Cardiac muscle cell (in vitro differentiated cells and primary cell): Measurements from ENCODE around the gene SSBP3. TPM values are rescaled to one million over a fixed set of nuclear protein-coding genes. Genes with fewer than 3 reads are reported as not detected.
A peak's percentile ranks its signal among the peaks of the same experiment; 100 is the strongest.

ENCODE experiments used
- DNase-seq, 2 donors: peaks; one replicate each; pipeline versions ENCODE4 v3.0.0 to v3.0.0-alpha.2; 2010 to 2017; ENCODE audit warnings: low read depth in 1 of 2, low spot score in 1 of 2
- H3K27ac ChIP-seq: fragments of 200-600 bp; sonication (generic); 2 replicates; pipeline ENCODE4 v1.5.1; 2016
- H3K27me3 ChIP-seq: fragments of 200-600 bp; sonication (generic); 2 replicates; pipeline ENCODE4 v1.6.0; 2016; ENCODE audit warnings: control low read depth
- H3K36me3 ChIP-seq: fragments of 200-600 bp; sonication (generic); 2 replicates; pipeline ENCODE4 v1.5.1; 2016; ENCODE audit warnings: control low read depth
- H3K4me1 ChIP-seq: fragments of 200-600 bp; sonication (generic); 2 replicates; pipeline ENCODE4 v1.8.1; 2017; ENCODE audit warnings: low read depth, mild to moderate bottlenecking, mixed run types
- H3K4me3 ChIP-seq: fragments of 200-600 bp; sonication (generic); 2 replicates; pipeline ENCODE4 v1.5.1; 2016; ENCODE audit warnings: mild to moderate bottlenecking
- H3K9me3 ChIP-seq: fragments of 200-600 bp; sonication (generic); 2 replicates; pipeline ENCODE4 v1.5.1; 2017; ENCODE audit warnings: low read depth, mild to moderate bottlenecking, control low read depth
- CTCF ChIP-seq: IDR thresholded peaks from 2 replicates; pipeline ENCODE4 v1.5.1; 2012; ENCODE audit warnings: low read depth, mild to moderate bottlenecking, low read length
- polyA plus RNA-seq: library from polyadenylated mRNA; unstranded; fragments of >200 nt; fragmentation: Nextera tagmentation; extraction: Ambion mirVana; gene quantifications from 2 replicates; pipeline ENCODE4 v1.2.1, GENCODE V29; 2016
- total RNA-seq: library from RNA; depleted of rRNA; stranded (reverse); fragments of >200 nt; gene quantifications from 2 replicates; pipeline ENCODE4 v1.2.3, GENCODE V29; 2016

The SSBP3 gene
- total and polyA plus RNA-seq, 2 experiments from 2014 or later: 40.2 to 81.0 TPM

GRCh38 chr1:54378157-54378873 lies 27.9 kb downstream of the SSBP3 start:
- DNase-seq: peak in 1 of 2 donors; percentile 84
- H3K36me3 ChIP-seq: no peaks in the 10 kb centered on the region
- H3K27me3 ChIP-seq: no peaks in the 10 kb centered on the region
- H3K4me3 ChIP-seq: no peak overlapping the region
- H3K27ac ChIP-seq: peak overlapping the region; percentile 94
- H3K9me3 ChIP-seq: no peaks in the 10 kb centered on the region
- no peak for TF ChIP-seq CTCF
- H3K4me1 ChIP-seq: peaks cover 66% of the 10 kb centered on the region

- Histone ChIP-seq H3K36me3 (no peaks in the 10 kb centered on the region), H3K27me3 (no peaks in the 10 kb centered on the region), H3K9me3 (no peaks in the 10 kb centered on the region), H3K4me1 (peaks cover 78% of the 10 kb centered on the region), H3K27ac (peak overlapping the region; percentile 94), H3K4me3 (no peak overlapping the region)
- peak in 1 of 2 donors; percentile 44 for DNase-seq
- TF ChIP-seq CTCF: no peak
These were observed 29.0 kb downstream of the SSBP3 start for GRCh38 chr1:54377040-54377691.

- no peak overlapping the region for H3K4me3 ChIP-seq
- TF ChIP-seq CTCF: no peak
- no peak for DNase-seq
- H3K27ac ChIP-seq: peak overlapping the region; percentile 94
- H3K4me1 ChIP-seq: peaks cover 84% of the 10 kb centered on the region
- no peaks in the 10 kb centered on the region for H3K36me3 ChIP-seq
- no peaks in the 10 kb centered on the region for H3K27me3 ChIP-seq
- H3K9me3 ChIP-seq: no peaks in the 10 kb centered on the region
These were observed 29.7 kb downstream of the SSBP3 start for GRCh38 chr1:54376430-54377039.

- peaks cover 91% of the 10 kb centered on the region for H3K4me1 ChIP-seq
- no peaks in the 10 kb centered on the region for H3K36me3 ChIP-seq
- H3K27ac ChIP-seq: peak overlapping the region; percentile 94
- no peaks in the 10 kb centered on the region for H3K9me3 ChIP-seq
- no peaks in the 10 kb centered on the region for H3K27me3 ChIP-seq
- no peak overlapping the region for H3K4me3 ChIP-seq
- DNase-seq: peak in 1 of 2 donors; percentile 56
- TF ChIP-seq CTCF: no peak
These were observed 30.3 kb downstream of the SSBP3 start for GRCh38 chr1:54375712-54376429.

- H3K9me3 ChIP-seq: no peaks in the 10 kb centered on the region
- TF ChIP-seq CTCF: no peak
- H3K4me1 ChIP-seq: peaks cover 92% of the 10 kb centered on the region
- H3K4me3 ChIP-seq: no peak overlapping the region
- no peaks in the 10 kb centered on the region for H3K27me3 ChIP-seq
- H3K27ac ChIP-seq: peak overlapping the region; percentile 94
- H3K36me3 ChIP-seq: no peaks in the 10 kb centered on the region
- DNase-seq: no peak
These were observed 30.9 kb downstream of the SSBP3 start for GRCh38 chr1:54375298-54375697.
